SIG-M5 treated with dmso at 0.1 percent for 504 hours (cell line): ENCODE measurements around the gene TYMP.
A peak's percentile ranks its signal among the peaks of the same experiment; 100 is the strongest.

Experiments
- DNase-seq: peaks from one replicate; lab custom pipeline; 2025; ENCODE audit not compliant: unreplicated experiment; lab: John Stamatoyannopoulos, UW

The TYMP gene

GRCh38 chr22:50563413-50564160 lies 33.8 kb upstream of the TYMP start:
- no peak for DNase-seq

GRCh38 chr22:50562523-50563412 lies 33.0 kb upstream of the TYMP start, which contains the start of gene SYCE3:
SYCE3 (minus strand) TSS chr22:50562919; CDS start chr22:50556405, 6,514 bp downstream.
- peak; percentile 90 for DNase-seq

DNA sequence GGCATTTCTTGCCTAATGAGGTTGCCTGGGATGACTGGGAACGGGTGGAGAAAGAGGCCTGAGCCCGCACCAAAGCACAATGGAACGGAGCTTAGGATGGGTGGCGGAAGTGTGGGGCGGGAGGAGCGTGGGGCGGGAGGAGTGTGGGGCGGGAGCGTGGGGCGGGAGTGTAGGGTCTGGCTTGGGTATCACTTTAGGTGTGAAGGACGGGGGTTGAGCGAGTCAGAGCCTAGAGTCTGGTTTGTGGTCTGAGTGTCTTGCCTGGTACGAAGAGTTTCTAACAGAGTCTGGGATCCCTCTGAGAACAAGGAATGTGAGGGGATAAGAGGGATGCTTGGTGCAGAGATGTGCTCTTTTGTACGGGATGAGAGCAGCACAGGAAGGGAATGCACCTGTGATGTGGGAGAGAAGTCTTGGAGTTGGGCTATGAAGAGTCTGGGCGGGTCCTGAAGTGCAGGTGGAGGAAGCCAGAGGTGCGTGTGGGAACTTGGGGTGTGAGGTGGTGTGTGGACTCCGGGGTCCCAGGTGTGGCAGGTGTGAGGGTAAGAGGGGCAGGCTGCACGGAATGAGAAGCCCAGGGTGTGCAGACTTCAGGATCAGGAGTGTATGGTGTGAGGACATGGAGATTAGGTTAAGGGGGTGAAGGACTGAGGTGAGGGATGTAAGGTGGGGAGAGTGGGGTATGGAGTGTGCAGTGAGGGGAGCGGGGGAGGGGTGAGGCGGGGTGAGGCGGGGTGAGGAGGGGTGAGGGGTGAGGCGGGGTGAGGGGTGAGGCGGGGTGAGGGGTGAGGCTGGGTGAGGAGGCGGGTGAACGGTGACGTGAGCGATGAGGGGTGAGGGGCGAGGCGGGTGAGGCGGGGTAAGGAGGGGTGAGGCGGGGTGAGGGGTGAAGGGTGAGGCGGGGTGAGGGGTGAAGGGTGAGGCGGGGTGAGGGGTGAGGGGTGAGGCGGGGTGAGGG lies 31.9 kb upstream of the TYMP start:
- no peak for DNase-seq

- DNase-seq = no peak
Measured at GRCh38 chr22:50560034-50560433, 30.2 kb upstream of the TYMP start.

GRCh38 chr22:50556703-50557102 lies 26.9 kb upstream of the TYMP start:
- no peak for DNase-seq

DNA sequence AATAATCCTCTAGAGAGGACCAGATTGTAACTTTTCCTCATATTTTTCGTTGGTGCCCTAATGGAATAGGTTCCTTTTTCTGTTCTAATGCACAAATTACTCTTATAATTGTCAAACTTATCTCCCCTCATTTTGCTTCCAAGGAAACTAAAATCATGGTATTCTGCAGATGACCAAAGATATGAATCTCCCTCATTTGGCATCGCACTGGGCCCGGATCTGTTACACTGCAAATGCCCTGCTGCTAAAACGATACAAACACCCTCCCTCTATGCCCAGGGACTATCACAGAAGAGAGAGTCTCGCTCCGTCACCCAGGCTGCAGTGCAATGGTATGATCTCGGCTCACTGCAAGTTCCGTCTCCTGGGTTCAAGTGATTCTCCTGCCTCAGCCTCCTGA lies 23.5 kb upstream of the TYMP start:
- no peak for DNase-seq

DNA sequence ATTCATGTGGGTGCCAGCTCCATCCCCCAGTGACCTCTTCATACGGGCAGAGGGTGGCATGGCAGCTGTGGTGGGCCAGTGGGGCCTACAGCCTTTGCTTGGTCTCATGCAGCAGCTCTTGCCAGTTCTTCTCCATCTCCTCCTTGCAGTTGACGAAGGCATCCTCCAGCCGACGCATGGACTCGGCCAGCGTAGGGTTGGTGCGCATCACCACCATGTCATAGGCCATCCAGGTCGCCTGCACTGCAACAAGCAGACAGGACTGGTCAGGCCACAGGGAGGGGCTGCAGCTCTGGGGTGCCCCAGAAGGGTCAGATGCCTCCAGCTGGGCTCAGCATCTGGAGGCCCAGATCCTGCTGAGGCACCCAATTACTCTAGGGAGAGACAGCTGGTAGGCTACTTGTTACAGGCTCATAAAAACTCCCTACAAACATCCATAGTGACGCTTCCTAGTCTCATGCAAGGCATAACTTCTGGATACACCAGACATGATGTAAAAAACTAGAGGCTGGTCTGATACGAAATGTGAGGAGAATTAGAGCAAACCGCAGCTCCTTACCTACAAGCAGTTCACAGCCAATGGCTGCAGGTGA lies 21.4 kb upstream of the TYMP start:
- no peak for DNase-seq

- no peak for DNase-seq
Measured at GRCh38 chr22:50550395-50550794, 20.6 kb upstream of the TYMP start.

GRCh38 chr22:50548921-50549790 lies 19.3 kb upstream of the TYMP start:
- DNase-seq = no peak

DNA sequence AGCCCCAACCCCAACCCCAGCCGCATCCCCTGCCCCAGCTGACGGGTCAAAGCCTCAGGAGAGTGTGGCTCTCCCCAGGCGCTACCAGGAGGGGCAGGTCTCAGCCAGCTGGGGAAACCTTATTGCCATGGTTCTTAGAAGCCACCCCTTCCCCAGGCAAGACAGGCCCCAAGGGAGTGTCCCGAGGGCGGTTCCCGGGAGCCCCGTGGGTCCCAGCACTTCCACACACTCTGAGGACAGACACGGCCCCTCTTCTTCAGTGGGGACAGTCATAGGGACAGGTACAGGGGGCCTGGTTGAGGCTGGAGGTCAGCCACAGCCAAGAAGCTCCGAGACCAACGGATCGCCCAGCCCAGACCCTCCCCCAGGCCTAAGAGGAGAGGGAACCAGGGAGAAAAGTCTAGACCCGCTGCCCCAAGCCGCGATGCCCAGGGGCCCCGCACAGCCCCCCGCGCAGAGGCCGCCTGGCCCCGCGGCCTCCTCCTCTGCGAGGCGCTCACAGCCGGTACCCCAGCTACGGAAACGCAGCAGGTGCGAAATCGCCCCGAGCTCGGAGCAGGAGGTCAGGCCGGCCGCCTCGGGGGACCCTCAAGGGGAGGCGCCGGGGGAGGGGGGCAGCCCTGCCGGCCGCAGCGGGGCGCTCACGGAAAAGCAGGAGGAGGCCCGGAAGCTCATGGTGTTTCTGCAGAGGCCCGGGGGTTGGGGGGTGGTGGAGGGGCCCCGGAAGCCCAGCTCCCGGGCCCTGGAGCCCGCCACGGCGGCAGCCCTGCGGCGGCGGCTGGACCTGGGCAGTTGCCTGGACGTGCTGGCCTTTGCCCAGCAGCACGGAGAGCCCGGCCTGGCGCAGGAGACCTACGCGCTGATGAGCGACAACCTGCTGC lies 18.5 kb upstream of the TYMP start:
- peak; percentile 45 for DNase-seq

DNA sequence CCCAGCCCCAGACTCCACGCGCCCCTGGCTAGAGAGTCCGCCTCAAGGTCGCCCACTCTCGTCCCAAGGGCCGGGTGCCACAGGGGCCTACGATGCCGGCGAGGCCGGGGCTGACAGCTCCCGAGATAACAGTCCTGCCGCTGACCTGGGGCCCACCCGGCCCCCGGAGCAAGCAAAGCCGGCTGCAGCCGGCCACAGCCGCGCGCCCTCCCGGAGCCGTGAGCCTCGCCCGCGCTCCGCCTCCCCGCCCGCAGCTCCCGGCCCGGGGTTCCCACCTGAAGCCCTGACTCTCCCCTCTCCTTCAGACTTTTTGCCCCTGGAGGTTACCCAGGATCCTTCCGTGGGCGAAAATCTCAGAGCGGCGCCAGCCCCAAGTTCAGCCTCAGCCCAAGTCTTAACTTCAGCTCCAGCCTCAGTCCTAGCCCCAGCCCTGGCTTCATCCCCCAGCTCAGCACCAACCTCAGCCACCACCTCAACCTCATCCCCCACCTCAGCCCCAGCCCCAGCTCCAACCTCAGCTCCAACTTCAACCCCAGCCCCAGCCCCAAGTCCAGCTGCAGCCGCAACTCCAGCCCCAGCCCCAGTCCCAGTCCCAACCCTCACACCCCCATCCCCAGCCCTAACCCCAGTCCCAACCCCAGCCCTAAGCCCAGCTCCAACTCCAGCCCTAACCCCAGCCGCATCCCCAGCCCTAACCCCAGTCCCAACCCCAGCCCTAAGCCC lies 17.6 kb upstream of the TYMP start:
- DNase-seq = no peak

DNA sequence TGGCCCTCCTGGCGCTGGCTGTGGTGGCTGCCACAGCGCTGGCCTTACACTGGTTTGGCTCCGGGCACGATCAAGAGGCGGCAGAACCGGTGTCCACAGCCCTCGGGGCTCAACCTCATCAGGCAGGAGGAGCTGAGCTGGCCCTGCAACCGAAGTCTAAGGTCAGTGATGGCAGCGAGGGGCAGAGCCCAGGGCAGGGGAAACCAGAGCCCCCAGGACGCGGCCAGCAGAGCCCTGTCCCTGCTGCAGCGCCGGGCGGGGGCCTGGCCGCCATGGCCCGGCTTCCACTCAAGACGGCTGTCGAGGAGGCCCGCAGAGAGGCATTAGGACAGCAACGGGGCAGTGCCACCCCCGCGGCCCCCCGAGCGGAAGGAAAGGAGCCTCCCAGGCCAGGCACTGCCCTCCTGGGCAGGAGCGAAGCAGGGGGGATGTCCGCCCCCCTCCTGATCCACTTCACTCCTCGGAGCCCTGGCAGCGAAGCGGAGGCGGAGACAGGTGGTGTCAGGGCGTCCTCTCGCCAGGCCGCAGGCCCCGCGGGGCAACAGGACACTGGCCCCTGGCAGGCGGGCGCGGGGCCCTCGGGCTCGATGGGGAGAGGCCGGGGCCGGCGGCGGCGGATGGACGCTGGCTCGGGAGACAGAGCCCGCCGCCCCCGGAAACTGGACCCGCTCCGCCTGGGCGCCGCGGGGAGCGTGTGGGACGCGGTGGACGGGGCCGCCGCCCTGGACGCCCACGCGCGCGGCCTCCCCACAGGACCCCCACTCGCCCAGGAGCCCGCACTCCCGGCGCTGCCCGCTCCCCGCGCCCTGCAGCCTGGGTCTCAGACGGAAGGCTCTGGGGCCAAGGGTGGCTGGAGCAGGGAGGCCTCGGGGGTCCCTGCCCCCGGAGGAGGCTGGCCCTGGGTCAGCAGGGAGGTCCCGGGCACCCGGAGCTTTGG lies 16.8 kb upstream of the TYMP start:
- no peak for DNase-seq

GRCh38 chr22:50545522-50546325 lies 15.9 kb upstream of the TYMP start, which contains the start of gene KLHDC7B:
KLHDC7B (plus strand) TSS chr22:50545899; CDS start chr22:50546244, 345 bp downstream.
- peak; percentile 22 for DNase-seq

DNA sequence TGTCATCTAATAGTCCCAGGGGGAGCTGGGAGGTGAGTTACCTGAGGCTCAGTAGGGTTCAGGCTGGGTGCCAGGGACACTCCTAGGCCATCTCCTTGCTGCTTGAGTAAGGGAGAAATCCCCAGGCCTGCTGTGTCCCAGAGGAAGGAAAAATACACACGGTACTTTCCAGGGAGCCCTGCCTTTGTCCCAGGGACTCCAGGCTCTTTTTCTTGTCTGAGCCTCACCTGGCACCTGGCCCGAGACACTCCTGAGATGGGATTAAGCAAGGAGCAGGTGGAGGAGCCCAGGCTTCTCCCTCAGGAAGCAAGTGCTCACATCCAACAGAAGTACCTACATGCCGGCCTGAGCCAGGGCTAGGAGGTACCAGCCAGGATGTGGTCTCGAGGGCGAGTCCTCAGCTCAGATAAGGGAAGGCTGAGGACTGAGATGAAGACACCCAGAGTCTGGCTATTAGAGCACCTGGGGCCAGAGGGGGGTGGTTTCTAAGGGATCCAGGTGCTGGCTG lies 15.0 kb upstream of the TYMP start:
- no peak for DNase-seq

DNA sequence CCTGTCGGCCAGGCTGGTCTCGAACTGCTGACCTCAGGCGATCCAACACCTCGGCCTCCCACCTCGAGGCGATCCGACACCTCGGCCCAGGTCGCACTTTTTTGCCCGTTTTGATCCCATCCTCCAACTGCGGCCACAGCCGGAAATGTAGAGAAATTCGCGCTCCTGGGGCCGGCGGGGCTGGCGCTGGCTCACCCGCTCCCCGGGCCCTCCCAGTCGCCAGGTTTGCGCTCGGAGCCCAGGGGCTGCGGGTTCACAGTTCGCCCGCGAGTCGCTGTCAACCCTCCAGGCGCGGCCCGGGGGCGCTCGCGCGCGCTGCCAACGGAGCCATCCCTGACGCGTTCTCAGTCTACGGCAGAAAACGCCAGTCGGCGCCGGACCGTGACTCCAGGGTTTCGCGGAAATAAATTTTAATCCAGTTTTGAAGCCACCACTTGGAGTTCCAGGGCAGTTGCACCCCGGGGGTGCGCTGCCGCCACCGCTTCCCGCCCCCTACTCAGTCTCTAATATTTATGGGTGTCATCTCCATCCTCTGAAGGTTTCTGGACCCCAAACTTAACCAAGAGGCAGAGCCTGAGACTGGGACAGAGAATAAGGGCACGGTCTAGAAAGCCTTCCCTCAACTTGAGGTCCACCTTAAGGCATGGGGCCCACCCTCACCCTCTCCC lies 14.4 kb upstream of the TYMP start:
- no peak for DNase-seq
